Measurements from ENCODE around the gene ARF5.
"Not testable (repeated sequence)": the region's sequence is repeated elsewhere in the genome, so short reads cannot be mapped to it uniquely, and the experiment has no call there.

The ARF5 gene

DNA sequence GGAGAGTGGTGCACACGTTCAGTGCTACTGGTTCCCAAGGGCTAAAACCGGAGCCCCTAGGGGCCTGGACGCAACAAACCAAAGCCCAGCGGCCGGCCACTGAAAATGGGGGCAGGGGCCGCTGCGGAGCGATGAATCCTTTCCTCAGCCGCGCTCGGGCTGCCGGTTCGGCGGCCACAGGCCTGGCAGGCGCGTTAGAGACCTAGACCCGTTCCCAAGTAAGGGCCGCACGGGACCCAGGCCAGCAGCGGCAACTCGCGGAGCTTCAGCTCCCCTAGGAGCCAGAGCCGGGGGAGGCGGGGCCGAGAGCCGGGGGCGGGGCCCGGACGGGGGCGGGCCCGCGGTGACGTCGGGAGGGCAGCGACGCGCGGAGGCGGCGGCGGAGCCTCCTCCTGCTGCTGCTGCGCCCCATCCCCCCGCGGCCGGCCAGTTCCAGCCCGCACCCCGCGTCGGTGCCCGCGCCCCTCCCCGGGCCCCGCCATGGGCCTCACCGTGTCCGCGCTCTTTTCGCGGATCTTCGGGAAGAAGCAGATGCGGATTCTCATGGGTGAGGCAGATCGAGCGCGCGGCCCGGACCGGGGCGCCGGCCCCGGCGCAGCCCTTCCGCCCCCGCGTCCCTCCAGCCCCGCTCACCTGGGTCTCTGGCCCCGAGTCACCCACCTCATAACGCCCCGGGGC, at the start of gene ARF5:
ARF5 (plus strand) TSS at position 393 of the 678 bp plus-strand sequence; CDS start at position 481, 88 bp downstream.
- peak; percentile 80 for DNase-seq (ENCODE audit: low read depth)

DNA sequence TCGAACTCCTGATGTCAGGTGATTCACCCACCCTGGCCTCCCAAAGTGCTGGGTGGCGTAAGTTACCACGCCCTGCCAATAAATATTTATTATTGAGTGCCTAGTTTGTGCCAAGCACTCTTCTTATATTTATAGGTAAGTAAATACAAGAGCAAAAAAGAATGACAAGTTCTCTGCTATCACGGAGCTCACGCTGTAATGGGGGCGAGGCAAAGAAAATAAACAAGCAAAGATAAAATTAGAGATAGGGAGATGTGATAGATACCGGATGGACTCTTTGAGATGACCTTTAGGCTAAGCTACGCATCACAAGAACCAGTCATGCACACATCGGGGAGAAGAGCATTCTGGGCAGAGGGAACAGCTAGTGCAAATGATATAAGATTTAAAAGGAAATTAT, 49.1 kb upstream of the ARF5 start:
- DNase-seq (ENCODE audit: low read depth), result no peak

DNA sequence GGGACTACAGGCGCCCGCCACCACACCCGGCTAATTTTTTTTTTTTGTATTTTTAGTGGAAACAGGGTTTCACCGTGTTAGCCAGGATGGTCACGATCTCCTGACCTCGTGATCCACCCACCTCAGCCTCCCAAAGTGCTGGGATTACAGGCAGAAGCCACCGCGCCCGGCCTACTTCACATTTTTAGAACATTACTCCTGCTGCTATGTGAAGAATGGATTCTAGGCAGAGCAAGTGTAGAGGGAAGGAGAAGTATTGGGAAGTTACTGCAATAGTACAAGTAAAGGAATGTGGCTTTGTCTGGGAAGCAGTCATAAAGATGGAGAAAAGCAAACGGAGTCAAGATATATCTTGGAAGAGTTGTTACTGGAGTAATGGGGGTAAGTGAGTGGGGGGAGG, 47.8 kb upstream of the ARF5 start:
- not testable (repeated sequence) for DNase-seq (ENCODE audit: low read depth)

DNA sequence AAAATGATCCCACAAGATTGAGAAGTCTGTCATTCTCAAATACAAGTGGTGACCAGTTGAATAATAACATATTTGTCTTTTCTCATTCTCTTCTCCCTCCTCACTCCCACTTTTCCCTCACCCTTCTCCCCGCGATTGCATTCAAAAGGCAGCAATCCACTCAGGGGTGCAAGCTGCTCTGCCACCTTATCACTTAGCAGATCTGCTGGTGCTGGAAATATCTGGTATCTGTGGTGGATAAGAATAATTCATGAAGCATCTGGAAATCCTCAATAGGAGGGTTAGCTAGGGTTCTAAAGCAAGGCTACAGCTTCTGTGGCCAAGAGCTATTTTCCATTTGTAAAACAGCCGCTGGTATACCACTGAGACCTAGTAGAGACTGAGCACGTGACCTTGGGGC, 46.7 kb upstream of the ARF5 start:
- no peak for DNase-seq (ENCODE audit: low read depth)

DNA sequence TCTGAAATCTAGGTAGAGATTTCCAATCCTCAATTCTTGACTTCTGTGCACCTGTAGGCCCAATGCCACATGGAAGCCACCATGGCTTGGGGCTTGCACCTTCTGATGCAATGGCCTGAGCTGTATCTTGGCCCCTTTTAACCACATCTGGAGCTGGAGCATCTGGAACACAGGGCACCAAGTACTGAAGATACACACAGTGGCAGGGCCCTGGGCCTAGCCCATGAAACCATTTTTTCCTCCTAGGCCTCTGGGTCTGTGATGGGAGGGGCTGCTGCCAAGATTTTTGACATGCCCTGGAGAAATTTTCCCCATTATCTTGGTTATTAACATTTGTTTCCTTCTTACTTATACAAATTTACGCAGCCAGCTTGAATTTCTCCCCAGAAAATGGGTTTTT, 41.9 kb upstream of the ARF5 start:
- DNase-seq (ENCODE audit: low read depth), result no peak

DNA sequence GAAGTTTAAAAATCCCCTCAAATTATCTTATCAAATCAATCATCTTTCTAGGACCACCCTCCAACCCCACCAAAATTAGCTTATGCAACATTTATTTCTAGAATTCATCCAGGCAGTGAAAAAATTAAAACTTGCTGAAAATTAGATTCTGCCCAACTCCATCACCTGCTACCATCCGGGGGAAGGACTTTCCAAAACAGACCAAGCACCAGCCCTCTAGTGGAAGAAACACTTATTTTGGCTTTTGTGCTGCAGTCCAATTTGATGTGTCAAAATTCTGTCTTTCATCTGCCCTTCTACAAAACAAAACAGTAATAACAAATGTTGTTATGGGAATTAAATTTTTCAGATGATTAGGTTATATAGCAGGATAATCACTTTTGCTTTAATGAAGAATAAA, 38.0 kb upstream of the ARF5 start:
- DNase-seq (ENCODE audit: low read depth), result no peak

DNA sequence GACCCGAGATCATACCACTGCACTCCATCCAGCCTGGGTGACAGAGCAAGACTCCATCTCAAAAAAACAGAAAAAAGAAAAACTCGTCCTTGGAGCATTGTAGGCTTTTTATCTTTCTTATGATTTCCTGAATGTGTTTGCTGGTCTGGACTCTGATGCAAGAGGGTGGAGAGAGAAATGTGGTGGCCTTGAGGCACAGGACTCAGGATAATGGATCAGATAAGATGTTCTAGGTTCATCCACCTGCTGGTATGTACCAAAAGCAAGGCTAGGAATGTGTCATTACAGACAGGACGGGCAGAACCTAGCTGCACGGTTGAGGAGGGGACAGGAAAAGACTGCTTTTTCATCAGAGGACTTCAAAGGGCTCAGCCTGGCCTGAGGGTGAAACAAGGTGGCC, 36.3 kb upstream of the ARF5 start:
- DNase-seq (ENCODE audit: low read depth), result no peak

DNA sequence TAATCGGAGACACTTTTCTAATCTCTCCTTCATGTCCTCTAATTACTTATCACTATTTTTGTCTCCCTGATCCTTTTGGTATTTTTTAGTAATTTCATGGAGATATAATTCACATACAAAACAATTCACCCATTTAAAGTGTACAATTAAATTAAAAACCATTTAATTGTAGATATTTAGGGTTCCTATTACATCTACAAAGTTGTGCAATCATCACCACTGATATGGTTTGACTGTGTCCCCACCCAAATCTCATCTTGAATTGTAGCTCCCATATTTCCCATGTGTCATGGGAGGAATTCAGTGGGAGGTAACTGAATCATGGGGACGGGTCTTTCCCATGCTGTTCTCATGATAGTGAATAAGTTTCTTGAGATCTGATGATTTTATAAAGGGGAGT, 31.8 kb upstream of the ARF5 start:
- DNase-seq (ENCODE audit: low read depth), result no peak

DNA sequence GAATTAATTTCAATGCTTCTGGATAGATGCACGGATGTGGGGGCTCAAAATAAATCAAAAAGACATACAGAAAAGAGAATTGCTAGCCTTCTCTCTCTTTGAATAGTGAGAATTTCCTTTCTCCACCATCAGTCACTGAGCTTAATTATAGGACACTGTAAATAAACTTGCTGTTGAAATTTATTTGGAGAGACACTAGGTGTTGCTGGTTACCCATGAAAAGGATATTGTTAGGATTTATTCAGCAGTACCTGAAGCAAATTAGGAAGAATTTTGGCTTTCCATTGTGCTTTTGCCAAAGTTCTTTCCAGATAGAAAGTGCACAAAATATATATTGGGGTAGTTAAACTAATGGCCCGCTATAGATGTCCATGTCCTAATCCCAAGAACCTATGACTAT, 30.4 kb upstream of the ARF5 start:
- no peak for DNase-seq (ENCODE audit: low read depth)

DNA sequence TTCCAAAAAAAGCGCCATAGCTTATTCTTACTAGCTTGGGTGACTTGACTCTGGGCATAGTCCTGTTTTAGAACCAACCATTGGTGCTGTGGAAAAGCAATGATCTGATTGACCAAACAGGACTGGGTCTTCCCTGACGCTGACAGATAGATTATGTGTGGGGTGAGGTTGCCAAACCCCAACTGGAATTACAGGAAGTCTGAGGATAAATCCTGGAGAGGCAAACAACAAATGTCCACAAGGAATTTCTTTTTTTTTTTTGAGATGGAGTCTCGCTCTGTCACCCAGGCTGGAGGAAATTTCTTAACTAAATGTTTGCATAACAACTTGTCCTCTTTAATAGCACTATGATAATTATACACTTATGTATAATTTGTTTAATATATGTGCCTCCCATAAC, 22.0 kb upstream of the ARF5 start:
- no peak for DNase-seq (ENCODE audit: low read depth)

DNA sequence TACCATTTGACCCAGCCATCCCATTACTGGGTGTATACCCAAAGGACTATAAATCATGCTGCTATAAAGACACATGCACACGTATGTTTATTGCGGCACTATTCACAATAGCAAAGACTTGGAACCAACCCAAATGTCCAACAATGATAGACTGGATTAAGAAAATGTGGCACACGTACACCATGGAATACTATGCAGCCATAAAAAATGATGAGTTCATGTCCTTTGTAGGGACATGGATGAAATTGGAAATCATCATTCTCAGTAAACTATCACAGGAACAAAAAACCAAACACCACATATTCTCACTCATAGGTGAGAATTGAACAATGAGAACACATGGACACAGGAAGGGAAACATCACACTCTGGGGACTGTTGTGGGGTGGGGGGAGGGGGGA, 20.2 kb upstream of the ARF5 start:
- DNase-seq (ENCODE audit: low read depth), result not testable (repeated sequence)

DNA sequence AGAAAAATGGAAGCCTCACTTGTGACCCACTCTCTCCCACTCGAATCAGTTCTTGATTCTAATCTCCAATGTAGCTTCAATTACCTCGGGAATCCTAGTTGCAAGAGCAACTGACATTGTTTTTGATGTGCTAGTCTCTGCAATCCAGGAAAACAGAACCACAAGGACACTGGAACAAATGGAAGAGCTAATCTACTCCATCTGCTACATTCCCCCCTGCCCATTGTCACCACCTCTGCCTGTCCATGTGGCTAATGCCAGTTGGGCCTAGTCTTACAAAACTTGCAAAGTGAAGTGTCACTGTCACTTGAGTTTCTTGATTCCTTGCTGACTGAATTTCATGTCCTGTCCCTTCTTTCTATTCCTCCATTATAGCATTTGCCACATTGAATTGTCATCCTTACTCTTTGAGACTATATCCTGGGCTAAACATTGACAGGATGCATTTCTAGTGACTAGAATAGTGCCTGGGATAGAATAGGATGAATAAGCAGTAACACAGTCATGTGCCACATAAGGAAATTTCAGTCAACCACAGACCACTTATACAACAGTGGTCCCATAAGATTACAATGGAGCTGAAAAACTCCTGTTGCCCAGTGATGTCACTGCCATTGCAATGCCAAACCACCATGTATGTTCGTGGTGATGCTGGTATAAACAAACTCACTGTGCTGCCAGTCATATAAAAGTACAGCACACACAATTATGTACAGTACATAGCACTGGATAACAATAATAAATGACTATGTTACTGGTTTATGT, 16.3 kb upstream of the ARF5 start:
- DNase-seq (ENCODE audit: low read depth), result no peak

DNA sequence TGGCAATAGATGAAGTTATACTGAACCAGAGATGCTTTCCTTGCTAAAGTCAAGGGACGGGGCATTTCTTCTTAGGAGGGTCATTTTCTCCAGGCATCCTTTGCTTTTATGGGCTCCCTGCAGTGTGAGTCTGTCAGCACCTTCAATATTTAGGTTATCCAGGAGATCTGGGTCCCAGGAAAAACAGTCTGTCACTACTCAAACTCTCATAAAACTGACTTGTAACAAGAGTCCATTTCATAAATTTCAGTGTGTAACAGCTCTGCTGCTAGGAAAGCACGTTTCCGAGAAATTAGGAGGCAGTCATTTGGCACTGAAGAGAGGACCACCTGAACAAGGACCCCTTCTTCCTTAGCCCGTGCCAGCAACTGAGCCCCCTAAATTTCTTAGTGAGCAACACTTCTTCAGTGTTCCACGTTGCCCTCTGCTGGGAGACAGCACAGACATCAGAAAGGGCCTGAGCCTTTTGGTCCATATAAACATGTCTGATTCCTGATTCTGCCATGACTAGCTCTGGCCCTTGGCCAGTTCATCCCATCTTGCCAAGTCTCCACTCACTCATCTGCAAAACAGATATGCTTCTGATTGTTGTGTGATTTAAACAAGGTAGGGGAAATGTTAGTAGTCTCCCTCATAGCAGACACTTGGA, 10.1 kb upstream of the ARF5 start:
- no peak for DNase-seq (ENCODE audit: low read depth)

DNA sequence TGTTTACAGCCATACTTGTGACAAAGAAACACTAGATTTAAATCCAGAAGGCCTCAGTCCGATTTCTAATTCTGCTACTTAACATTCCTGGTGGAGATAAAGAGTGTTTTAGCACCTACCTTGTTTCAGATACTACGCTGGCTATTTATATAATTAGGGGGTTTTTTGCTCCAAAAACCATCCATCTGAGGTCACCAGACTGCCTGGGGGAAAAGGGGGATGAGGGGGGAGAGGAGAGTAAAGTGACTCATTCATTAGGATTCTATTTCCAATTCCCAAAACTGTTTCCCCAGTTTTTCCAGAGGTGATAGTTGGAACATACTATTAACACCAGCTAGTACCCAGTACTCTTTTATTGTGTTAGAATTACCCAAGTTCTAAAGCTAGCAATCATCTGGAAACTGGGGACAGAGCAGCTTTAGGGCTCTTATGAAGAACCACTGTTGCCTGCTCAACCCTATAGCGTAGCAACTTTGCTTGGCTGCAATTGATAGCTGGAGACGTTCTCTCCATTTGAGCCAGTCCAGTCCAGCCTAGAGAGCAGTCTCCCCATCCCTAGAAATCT, 9.4 kb upstream of the ARF5 start:
- DNase-seq (ENCODE audit: low read depth), result no peak

DNA sequence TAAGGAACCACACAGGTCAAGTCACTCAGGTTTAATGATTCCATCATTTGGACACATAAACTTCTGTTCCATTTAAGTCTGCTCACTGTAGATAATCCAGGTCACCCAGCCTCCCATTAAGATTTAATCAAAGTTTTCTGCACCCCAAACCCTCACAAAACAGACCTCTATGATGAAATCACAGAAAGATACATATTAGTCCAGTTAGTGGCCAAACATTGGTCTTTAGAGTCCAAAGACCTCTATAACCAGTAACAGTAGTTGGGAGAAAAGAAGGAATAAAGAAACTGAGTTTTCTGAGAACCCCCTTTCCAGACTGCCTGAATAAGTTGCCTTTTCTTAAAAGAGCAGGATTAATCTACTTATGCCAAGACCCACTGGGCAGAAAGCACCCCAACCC, 7.6 kb upstream of the ARF5 start:
- no peak for DNase-seq (ENCODE audit: low read depth)

DNA sequence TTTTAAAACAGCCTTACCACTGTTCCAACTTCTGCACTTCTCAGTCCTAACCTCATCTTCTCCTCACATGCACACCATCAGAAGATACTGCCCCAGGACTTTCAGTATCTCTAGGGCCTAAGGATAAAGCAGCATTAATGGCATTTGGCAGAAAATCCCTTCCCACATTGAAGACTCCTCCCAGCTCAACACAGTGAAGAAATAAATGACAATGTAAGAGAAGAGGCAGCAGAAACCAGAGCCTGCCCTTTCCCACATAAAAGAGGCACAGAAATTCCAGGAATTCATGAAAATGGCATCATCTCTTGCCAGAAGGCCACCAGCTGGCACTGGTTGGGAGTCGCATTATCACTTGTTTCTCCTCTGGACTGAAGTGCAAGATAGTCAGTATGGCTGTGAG, 6.5 kb upstream of the ARF5 start:
- no peak for DNase-seq (ENCODE audit: low read depth)

DNA sequence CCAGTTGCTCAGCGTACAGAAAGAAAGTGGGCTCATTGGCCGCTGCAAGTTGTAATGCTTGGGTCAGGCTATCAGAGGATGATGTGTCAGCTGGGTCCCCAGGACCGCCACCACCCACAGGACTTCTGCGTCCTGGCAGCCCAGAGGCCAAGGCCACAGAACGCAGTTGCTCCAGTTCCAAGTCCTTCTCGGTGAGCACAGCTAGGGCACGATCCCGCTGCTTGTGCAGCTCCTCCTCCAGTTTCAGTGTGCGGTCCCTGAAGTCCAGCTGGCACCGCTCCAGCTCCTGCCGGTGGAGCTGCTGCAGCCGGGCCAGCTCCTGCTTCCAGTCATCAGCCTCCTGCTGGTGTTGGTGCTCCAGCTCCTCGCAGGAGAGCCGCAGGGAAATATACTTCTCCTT, 5.8 kb upstream of the ARF5 start:
- no peak for DNase-seq (ENCODE audit: low read depth)

DNA sequence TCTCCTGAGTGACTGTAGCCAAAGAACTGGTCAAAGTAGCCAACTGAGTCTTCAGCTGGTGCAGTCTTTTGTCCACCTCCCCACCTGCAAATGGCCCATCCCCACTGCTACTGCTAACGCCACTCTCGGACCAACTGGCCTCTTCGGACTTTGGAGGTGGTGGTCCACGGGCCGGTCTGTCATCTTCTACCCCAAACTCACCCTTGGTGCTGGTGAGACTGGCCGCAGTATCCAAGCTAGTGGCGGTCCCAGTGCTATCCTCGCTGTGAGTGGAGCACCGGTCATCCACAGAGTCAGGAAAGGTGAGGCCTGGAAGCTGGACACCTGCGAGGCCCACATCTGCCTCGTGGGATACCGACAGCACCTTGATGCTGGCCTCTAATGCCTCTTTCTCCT, 3.6 kb upstream of the ARF5 start:
- no peak for DNase-seq (ENCODE audit: low read depth)

DNA sequence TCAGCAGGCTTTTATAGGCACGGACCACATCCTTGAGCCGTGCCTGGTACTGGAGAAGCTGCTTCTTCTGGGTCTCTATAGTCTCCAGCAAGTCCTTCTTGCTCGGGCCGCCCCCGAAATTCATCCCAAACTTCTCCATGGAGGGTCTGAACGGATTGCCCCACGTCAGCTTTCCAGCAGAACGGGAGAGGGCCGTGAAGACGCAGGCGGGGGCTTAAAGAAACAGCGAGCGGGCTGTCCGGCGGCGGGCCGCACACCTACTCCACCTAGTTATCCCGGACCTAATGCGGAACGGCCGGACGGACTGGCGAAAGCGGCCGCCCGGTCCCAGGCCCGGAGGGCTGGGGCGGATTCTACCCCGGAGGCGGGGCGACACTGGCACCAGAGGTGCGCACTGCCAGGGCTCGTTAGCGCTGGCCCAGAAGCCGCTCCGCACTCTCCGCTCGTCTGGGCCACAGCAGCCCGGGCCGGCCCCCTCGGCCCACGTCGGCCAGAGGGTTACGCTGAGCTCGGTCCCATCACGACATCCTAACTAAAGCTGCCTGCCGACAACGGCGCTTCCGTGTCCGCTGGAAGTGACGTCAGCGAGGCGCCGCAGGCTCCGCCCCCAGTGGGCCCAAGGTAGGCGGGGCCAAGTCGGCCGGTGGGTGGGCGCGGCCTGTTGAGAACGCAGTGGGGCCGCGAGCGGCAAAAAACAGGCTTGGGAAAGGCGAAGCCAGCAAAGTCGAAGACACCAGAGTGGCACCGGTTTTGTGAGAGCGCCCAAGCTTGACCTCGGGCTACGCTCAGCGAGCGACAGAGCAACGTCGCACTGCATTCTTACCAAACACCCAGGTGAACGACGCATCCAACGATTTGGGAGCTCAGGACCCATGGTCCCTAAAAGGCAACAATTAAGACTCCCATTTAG, 2.9 kb upstream of the ARF5 start, which contains the start of gene GCC1:
GCC1 (minus strand) TSS at position 553 of the 910 bp plus-strand sequence; CDS start at position 139, 414 bp downstream.
- DNase-seq (ENCODE audit: low read depth), result peak; percentile 95

DNA sequence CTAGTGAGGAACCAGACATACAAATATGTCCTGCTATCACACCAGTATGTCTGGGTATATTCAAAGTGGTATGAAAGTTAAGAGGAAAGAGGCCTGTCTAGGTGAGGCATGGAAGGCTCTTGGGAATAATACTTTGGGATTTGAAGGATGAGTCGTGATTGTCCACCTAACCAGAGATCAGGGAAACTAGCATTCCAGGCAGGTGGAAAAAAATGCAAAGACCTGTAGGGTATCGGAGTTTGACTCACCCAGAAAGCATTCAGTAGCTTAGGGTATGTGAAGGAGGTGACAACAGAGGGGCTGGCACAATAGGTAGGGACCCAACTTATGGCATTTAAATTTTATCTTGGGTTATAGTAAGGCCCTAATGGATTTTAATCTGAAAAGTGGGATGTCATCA, 1.9 kb upstream of the ARF5 start:
- no peak for DNase-seq (ENCODE audit: low read depth)

DNA sequence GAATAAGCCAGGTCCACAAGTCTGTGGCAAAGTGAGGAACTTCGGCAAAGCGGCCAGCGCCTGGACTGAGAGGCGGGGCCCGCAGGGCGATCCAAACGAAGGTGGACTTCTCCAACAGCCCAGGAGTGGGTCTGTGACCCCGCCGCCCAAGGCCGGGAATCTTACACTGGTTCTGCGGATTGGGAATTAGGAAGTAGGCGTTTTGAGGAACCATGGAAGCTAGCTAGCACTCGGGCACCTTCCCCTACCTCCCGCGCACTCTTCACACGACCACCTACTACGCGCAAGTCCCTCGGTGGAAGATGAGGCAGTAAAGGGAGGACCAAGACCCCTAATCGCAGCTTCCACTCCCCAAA, 570 bp upstream of the ARF5 start:
- no peak for DNase-seq (ENCODE audit: low read depth)

Measured in activated T-cell treated with anti-CD3 and anti-CD28 coated beads for 1 hour (primary cell).